Measurements from ENCODE around the gene PERM1. TPM values are rescaled to one million over a fixed set of nuclear protein-coding genes. Genes with fewer than 3 reads are reported as not detected.

Gene PERM1
- total RNA-seq, 4 donors from 2014 or later: 0.24 to 0.93 (median 0.44) TPM

GRCh38 chr1:980602-981395 is 1.1 kb downstream of the PERM1 start:
- TF ChIP-seq CTCF (IDR thresholded peaks at IDR 0.05) (no peak), POLR2A (IDR thresholded peaks at IDR 0.05) (no peak), POLR2AphosphoS5 (IDR thresholded peaks at IDR 0.05) (no peak), EP300 (IDR thresholded peaks at IDR 0.05) (no peak)
- H3K36me3 ChIP-seq: no peaks in the 10 kb centered on the region
- no peaks in the 10 kb centered on the region for H3K9me3 ChIP-seq
- WGBS: 75% methylated on average over 11 of the region's 35 CpGs
- no peak for DNase-seq (ENCODE audit: low spot score in 2 of 2)
- H3K4me3 ChIP-seq: no peak overlapping the region
- H3K4me1 ChIP-seq: peaks cover 18% of the 10 kb centered on the region
- no peak overlapping the region for H3K27ac ChIP-seq
- H3K27me3 ChIP-seq: peaks cover 72% of the 10 kb centered on the region

GRCh38 chr1:980137-980571 is 1.7 kb downstream of the PERM1 start:
- TF ChIP-seq CTCF (IDR thresholded peaks at IDR 0.05): no peak
- TF ChIP-seq POLR2A (IDR thresholded peaks at IDR 0.05): no peak
- TF ChIP-seq POLR2AphosphoS5 (IDR thresholded peaks at IDR 0.05): no peak
- TF ChIP-seq EP300 (IDR thresholded peaks at IDR 0.05): no peak
- no peaks in the 10 kb centered on the region for H3K36me3 ChIP-seq
- H3K4me3 ChIP-seq: no peak overlapping the region
- DNase-seq (ENCODE audit: low spot score in 2 of 2): no peak
- 53% methylated on average over 6 of the region's 13 CpGs for WGBS
- no peak overlapping the region for H3K27ac ChIP-seq
- peaks cover 74% of the 10 kb centered on the region for H3K27me3 ChIP-seq
- no peaks in the 10 kb centered on the region for H3K9me3 ChIP-seq
- H3K4me1 ChIP-seq: peaks cover 25% of the 10 kb centered on the region

GRCh38 chr1:979744-980072 is 2.2 kb downstream of the PERM1 start:
- DNase-seq (ENCODE audit: low spot score in 2 of 2): no peak
- Histone ChIP-seq H3K27ac (no peak overlapping the region), H3K4me1 (peaks cover 26% of the 10 kb centered on the region), H3K4me3 (no peak overlapping the region), H3K36me3 (no peaks in the 10 kb centered on the region), H3K9me3 (no peaks in the 10 kb centered on the region), H3K27me3 (peaks cover 74% of the 10 kb centered on the region)
- WGBS: no CpG with 5 or more reads among the region's 9 CpGs
- no peak for TF ChIP-seq CTCF (IDR thresholded peaks at IDR 0.05)
- no peak for TF ChIP-seq POLR2A (IDR thresholded peaks at IDR 0.05)

GRCh38 chr1:978835-979743 is 2.8 kb downstream of the PERM1 start:
- peaks cover 75% of the 10 kb centered on the region for H3K27me3 ChIP-seq
- 82% methylated on average over 26 of the region's 60 CpGs for WGBS
- H3K4me3 ChIP-seq: no peak overlapping the region

More at GRCh38 chr1:978835-979743, 2.8 kb downstream of the PERM1 start:
- no peaks in the 10 kb centered on the region for H3K9me3 ChIP-seq
- peaks cover 23% of the 10 kb centered on the region for H3K4me1 ChIP-seq
- TF ChIP-seq CTCF (IDR thresholded peaks at IDR 0.05): no peak
- no peak for TF ChIP-seq POLR2A (IDR thresholded peaks at IDR 0.05)
- TF ChIP-seq POLR2AphosphoS5 (IDR thresholded peaks at IDR 0.05): no peak
- TF ChIP-seq EP300 (IDR thresholded peaks at IDR 0.05): no peak
- DNase-seq (ENCODE audit: low spot score in 2 of 2): peak in 1 of 2 donors; percentile 70
- no peaks in the 10 kb centered on the region for H3K36me3 ChIP-seq
- no peak overlapping the region for H3K27ac ChIP-seq
